ENCODE results near the gene ADRB1. TPM values are rescaled to one million over a fixed set of nuclear protein-coding genes. Genes with fewer than 3 reads are reported as not detected.

ADRB1 gene
- total and polyA plus RNA-seq, 2 donors from 2014 or later: 0.72 to 1.4 TPM

- DNase-seq (no peak), FAIRE-seq (no peak)
- Histone ChIP-seq H3K36me3 (ENCODE audit: control insufficient read depth in 2 of 3, insufficient read depth in 3 of 3, low read length in 3 of 3) (no peaks in the 10 kb centered on the region), H3K4me3 (ENCODE audit: low read length in 3 of 3) (no peak overlapping the region), H3K27ac (ENCODE audit: low read depth in 2 of 2, low read length in 2 of 2) (no peak overlapping the region), H3K4me1 (ENCODE audit: control insufficient read depth in 2 of 3, insufficient read depth in 2 of 3, low read depth in 1 of 3, low read length in 3 of 3) (no peaks in the 10 kb centered on the region), H3K9me3 (ENCODE audit: control insufficient read depth in 2 of 3, insufficient read depth in 1 of 3, low read length in 3 of 3) (no peaks in the 10 kb centered on the region), H3K27me3 (ENCODE audit: control insufficient read depth, insufficient read depth, low read length) (no peaks in the 10 kb centered on the region), H3K9ac (ENCODE audit: low read length in 3 of 3) (no peak overlapping the region)
- no peak for TF ChIP-seq CTCF (IDR thresholded peaks at IDR 0.05; ENCODE audit: borderline replicate concordance, extremely low read depth, insufficient read depth)
- intact Hi-C loops (cut with DNase I): no loop called here
These were observed 35.8 kb downstream of the ADRB1 start for GRCh38 chr10:114079421-114079820.

GRCh38 chr10:114081911-114082583 lies 38.4 kb downstream of the ADRB1 start:
- H3K4me3 ChIP-seq (ENCODE audit: low read length in 3 of 3): no peak overlapping the region
- H3K4me1 ChIP-seq (ENCODE audit: control insufficient read depth in 2 of 3, insufficient read depth in 2 of 3, low read depth in 1 of 3, low read length in 3 of 3): no peaks in the 10 kb centered on the region
- no peaks in the 10 kb centered on the region for H3K27me3 ChIP-seq (ENCODE audit: control insufficient read depth, insufficient read depth, low read length)
- no peaks in the 10 kb centered on the region for H3K36me3 ChIP-seq (ENCODE audit: control insufficient read depth in 2 of 3, insufficient read depth in 3 of 3, low read length in 3 of 3)
- no peak for TF ChIP-seq CTCF (IDR thresholded peaks at IDR 0.05; ENCODE audit: borderline replicate concordance, extremely low read depth, insufficient read depth)
- DNase-seq (no peak), FAIRE-seq (no peak)
- intact Hi-C loops (cut with DNase I): no loop called here
- H3K9me3 ChIP-seq (ENCODE audit: control insufficient read depth in 2 of 3, insufficient read depth in 1 of 3, low read length in 3 of 3): no peaks in the 10 kb centered on the region
- no peak overlapping the region for H3K27ac ChIP-seq (ENCODE audit: low read depth in 2 of 2, low read length in 2 of 2)
- H3K9ac ChIP-seq (ENCODE audit: low read length in 3 of 3): no peak overlapping the region

- DNase-seq (no peak), FAIRE-seq (no peak)
- Histone ChIP-seq H3K36me3 (ENCODE audit: control insufficient read depth in 2 of 3, insufficient read depth in 3 of 3, low read length in 3 of 3) (no peaks in the 10 kb centered on the region), H3K4me3 (ENCODE audit: low read length in 3 of 3) (no peak overlapping the region), H3K27me3 (ENCODE audit: control insufficient read depth, insufficient read depth, low read length) (no peaks in the 10 kb centered on the region), H3K9me3 (ENCODE audit: control insufficient read depth in 2 of 3, insufficient read depth in 1 of 3, low read length in 3 of 3) (no peaks in the 10 kb centered on the region), H3K4me1 (ENCODE audit: control insufficient read depth in 2 of 3, insufficient read depth in 2 of 3, low read depth in 1 of 3, low read length in 3 of 3) (no peaks in the 10 kb centered on the region), H3K9ac (ENCODE audit: low read length in 3 of 3) (no peak overlapping the region), H3K27ac (ENCODE audit: low read depth in 2 of 2, low read length in 2 of 2) (no peak overlapping the region)
- intact Hi-C loops (cut with DNase I): no loop called here
- no peak for TF ChIP-seq CTCF (IDR thresholded peaks at IDR 0.05; ENCODE audit: borderline replicate concordance, extremely low read depth, insufficient read depth)
These were observed 39.4 kb downstream of the ADRB1 start for GRCh38 chr10:114083040-114083439.

- no peak for FAIRE-seq
These were observed 40.5 kb downstream of the ADRB1 start for GRCh38 chr10:114084215-114084614.

More at GRCh38 chr10:114084215-114084614, 40.5 kb downstream of the ADRB1 start:
- H3K36me3 ChIP-seq (ENCODE audit: control insufficient read depth in 2 of 3, insufficient read depth in 3 of 3, low read length in 3 of 3): no peaks in the 10 kb centered on the region
- intact Hi-C loops (cut with DNase I): no loop called here
- no peak overlapping the region for H3K27ac ChIP-seq (ENCODE audit: low read depth in 2 of 2, low read length in 2 of 2)
- no peaks in the 10 kb centered on the region for H3K27me3 ChIP-seq (ENCODE audit: control insufficient read depth, insufficient read depth, low read length)
- no peak for DNase-seq
- no peaks in the 10 kb centered on the region for H3K9me3 ChIP-seq (ENCODE audit: control insufficient read depth in 2 of 3, insufficient read depth in 1 of 3, low read length in 3 of 3)
- H3K4me3 ChIP-seq (ENCODE audit: low read length in 3 of 3): no peak overlapping the region
- H3K4me1 ChIP-seq (ENCODE audit: control insufficient read depth in 2 of 3, insufficient read depth in 2 of 3, low read depth in 1 of 3, low read length in 3 of 3): no peaks in the 10 kb centered on the region
- H3K9ac ChIP-seq (ENCODE audit: low read length in 3 of 3): no peak overlapping the region
- no peak for TF ChIP-seq CTCF (IDR thresholded peaks at IDR 0.05; ENCODE audit: borderline replicate concordance, extremely low read depth, insufficient read depth)
